ENCODE results near the gene CAMK1D. TPM values are rescaled to one million over a fixed set of nuclear protein-coding genes. Genes with fewer than 3 reads are reported as not detected.

CAMK1D gene
- total and polyA plus RNA-seq, 2 of the 8 experiments (the other 6 are each of a cell fraction or from before 2014, with no cell fraction given), result 3.5 to 10.6 TPM

GRCh38 chr10:12579954-12580858 is 230.9 kb downstream of the CAMK1D start (continued):
- no peak for TF ChIP-seq CHD7 (IDR thresholded peaks at IDR 0.05; ENCODE audit: insufficient replicate concordance, low read length)
- TF ChIP-seq ASH2L (IDR thresholded peaks at IDR 0.05; ENCODE audit: low read length), result no peak
- TF ChIP-seq HDAC6 (IDR thresholded peaks at IDR 0.05; ENCODE audit: low read depth, low read length), result no peak
- TF ChIP-seq TAF7 (optimal IDR thresholded peaks at IDR 0.05; ENCODE audit: borderline replicate concordance, low read depth, low read length), result no peak
- no peak for TF ChIP-seq SIX5 (IDR thresholded peaks at IDR 0.05; ENCODE audit: low read depth, low read length)
- no peak for TF ChIP-seq CBX5 (IDR thresholded peaks at IDR 0.05; ENCODE audit: low read depth, low read length)
- TF ChIP-seq SUZ12 (IDR thresholded peaks at IDR 0.05; ENCODE audit: low read length), result no peak
- TF ChIP-seq TAF1 (IDR thresholded peaks at IDR 0.05; ENCODE audit: low read depth, low read length), result no peak
- TF ChIP-seq MAFK (IDR thresholded peaks at IDR 0.05; ENCODE audit: low read depth, low read length), result no peak

Measured in H1 (cell line).